ENCODE data around the gene TMEM50B.
A peak's percentile ranks its signal among the peaks of the same experiment; 100 is the strongest.
"Not testable (repeated sequence)": the region's sequence is repeated elsewhere in the genome, so short reads cannot be mapped to it uniquely, and the experiment has no call there.

Gene TMEM50B

DNA sequence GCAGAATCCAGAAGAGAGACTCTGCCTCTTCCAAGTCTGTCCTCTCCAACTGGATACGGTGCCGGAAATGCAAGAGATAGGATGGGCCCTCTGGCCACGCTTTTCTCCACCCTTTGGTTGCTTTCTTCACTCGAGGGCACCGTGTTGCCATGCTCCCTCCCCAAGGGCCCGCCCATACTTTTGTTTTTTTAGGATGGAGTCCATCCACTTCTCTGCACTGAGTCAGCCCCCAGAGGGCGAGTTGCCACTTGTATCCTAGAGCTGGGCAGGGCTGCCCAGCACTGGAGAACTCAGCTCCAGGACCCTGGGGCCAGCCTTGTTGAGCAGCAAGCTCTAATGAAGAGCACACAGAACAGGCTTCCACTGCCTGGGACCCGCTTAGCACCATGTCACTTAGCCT, 51.1 kb downstream of the TMEM50B start:
- no peak for DNase-seq (ENCODE audit: low spot score)

DNA sequence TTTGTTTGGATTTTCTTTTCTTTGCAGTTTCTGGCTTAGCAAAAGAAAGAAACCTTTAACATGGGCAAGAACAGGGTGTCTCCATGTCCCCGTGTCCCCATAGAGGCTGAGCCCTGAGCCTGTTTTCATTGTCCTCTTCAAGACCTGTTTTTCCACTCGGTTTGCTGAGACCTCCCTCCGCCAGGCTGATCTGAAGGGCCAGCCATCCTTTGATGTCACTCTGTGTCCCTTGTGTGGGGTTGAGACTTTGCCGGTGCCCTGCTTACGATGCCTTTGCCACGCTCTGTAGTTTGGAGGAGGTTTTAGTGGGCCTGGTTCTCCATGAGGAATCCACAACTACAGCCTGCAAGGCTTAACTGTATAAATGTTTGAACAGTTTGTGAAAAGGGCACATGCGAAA, 52.7 kb downstream of the TMEM50B start:
- no peak for DNase-seq (ENCODE audit: low spot score)

DNA sequence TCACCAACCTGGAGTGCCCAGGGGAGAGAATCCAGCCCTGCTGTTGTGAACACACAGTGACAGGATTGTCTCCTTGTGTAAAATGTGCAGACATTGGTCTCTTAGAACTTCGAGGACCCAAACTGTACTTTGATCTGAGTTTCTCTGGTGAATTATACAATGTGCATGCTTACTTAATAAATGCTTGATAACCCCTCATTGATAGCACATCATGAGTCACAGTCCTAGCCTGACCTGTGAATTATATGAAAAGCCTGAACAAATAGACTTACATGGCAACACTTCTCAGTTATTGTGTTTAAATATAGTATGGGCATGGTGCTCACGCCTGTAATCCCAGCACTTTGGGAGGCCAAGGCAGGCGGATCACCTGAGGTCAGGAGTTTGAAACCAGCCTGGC, 53.9 kb downstream of the TMEM50B start:
- no peak for DNase-seq (ENCODE audit: low spot score)

DNA sequence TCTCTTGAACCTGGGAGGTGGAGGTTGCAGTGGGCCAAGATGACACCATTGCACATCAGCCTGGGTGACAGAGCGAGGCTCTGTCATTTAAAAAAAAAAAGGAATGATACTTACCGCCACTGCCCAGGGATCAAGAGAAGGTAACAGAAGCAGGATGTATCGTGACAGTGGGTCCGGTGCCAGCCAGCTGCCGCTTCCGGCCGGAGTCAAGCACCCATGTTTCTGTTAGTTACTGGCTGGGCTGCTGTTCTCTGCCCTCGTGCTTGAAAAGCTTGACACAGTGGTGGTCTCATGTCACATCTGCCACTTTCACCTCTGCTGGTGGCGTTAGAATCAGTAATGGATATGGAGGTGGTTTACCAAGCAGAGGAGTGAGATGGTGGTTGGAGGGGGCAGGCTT, 55.6 kb downstream of the TMEM50B start:
- DNase-seq (ENCODE audit: low spot score): no peak

DNA sequence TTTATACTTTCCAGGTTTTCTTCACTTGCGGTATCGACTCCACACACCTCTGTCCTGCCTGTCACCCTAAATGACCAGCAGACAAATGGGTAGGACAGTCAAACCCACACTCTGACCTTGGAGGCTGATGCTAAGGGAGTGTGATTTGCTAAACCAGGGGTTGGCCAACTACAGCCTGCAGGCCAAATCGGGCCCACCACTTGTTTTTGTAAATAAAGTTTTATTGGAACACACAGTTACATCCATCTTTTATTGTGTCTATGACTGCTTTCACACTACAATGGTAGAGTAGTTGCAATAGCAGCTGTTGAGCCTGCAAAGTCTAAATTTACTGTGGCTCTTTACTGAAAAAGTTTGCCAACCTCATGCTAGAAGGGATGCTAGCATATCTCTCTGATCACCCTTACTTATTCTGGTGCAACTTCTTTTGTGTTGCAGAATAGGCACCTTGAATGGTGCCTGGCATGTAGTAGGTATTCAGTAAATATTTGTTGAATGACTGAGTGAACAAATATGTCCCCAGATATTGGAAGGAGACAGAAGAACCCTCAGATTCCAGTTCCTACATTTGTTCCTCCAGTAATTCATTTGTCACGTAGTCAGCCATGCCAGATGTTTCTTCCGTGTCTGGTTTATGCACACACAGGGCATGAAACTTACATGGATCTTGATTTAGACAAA, 57.9 kb downstream of the TMEM50B start:
- no peak for DNase-seq (ENCODE audit: low spot score)

DNA sequence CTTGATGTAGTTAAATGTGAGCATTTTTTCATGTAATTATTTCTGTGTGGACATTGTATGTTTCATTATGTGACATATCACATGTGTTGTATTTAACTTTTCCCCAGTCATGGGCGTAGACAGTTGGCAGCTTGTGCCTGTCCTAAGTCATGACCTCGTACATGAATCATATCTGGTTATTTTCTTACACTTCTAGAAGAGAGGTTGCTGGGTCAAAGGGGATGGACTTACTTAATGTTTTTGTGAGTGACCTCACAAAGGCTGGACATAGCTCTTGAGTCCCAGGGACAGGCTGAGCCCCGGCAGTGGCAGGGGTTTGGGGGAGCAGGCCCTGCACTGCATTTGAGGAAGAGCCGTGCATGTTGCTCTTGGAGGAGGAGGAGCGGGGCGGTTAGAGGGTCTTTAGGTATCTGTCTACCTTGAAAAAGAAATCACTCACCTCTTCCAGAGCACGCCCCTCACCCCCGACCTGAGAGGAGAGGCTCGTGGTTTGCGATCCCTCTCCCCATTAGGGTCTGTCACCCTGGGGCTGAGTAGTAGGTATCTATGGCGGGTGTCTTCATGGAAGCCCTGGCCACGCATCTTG, 60.1 kb downstream of the TMEM50B start:
- no peak for DNase-seq (ENCODE audit: low spot score)

DNA sequence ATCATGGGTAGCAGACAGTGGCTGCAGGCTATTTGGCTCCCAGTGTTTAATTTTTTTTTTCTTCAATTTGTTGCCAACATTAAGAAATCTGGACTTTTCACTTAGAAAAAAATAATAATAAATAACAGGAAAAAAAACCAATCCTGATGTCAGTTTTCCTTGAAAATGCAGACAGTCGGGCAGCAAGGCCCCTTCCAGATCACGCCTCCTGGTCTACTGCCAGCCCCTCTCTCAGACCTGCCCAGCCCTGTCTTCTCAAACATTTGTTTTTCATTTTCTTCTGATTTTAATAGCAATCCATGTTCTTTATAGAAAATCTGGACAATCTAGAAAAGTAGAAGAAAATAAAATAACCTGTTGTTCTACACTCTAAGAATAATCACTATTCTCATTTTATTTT, 61.1 kb downstream of the TMEM50B start:
- DNase-seq (ENCODE audit: low spot score): no peak

DNA sequence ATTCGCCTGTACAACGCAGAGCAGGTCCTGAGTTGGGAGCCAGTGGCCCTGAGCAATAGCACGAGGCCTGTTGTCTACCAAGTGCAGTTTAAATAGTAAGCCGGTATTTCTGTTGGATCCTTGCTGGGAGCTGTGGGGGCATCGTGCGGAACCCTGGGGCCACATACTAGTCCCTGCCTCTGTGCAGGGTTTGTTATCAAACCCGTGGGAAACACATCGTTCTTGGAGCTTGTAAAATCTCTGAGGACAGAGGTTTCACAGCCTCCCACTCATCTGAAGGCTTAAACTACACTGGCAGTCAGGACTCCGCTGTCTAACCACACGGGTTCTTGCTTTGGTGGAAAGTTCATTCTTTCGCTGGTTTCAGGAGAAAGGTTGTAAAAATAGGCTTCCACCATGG, 64.8 kb downstream of the TMEM50B start:
- DNase-seq (ENCODE audit: low spot score): no peak

DNA sequence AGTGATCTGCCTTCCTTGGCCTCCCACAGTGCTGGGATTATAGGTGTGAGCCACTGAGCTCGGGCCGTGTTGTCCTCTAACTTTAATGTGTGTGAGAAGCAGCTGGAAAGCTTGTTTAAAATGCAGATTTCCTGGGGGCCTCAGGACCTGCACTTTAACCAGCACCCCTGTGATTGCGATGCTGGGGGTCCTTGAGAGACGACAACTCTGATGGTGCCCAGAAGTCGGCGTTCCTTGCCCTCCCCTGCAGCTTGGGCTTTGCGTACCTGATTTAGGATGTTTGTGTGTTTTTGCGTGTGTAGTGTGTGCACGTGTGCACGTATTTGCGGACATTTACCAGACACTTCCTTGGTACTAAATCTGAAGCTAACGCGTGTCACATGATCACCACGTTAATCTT, 65.7 kb downstream of the TMEM50B start:
- DNase-seq (ENCODE audit: low spot score): no peak

DNA sequence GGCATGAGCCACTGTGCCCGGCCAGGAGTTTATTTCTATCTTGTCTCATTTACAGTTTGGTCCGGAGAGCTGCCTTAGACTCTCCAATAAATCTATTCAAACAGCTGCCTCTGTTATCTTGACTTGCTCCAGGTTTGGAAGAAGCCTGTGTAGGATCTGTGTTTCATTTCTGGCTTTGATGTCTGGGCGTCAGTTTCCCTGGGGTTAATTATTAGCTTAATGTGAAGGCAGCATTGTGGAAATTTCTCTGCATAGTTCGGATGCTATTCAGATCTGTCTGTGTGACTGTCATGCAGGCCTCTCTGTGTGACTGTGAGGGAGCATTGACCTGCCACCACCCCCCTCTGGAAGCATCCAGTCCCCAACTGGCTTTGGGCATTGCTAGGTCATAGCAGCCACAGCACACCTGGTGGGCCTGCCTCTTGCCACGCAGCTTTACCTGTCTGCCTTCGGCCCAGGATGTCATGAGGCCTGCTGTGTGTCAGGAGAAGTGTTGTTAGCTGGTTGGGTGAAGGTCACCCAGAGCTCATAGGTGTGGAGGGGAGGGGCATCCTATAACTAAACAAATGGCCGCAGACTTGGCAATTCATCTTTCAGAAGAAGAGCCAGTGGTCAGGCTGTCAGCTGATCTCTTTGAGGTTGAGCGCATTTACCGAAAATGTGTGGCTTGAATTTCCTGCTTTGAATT, 66.8 kb downstream of the TMEM50B start:
- DNase-seq (ENCODE audit: low spot score): no peak

DNA sequence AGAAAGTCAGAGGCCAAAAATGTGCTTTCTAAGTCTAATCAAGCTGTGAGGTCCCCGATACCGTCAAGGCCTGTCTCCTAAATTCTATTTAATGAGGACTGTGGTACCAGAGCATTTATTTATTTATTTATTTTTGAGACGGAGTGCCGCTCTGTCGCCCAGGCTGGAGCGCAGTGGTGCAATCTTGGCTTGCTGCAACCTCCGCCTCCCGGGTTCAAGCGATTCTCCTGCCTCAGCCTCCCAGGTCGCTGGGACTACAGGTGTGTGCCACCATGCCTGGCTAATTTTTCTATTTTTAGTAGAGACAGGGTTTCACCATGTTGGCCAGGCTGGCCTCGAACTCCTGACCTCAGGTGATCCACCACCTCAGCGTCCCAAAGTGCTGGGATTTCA, 67.3 kb downstream of the TMEM50B start:
- DNase-seq (ENCODE audit: low spot score): not testable (repeated sequence)

DNA sequence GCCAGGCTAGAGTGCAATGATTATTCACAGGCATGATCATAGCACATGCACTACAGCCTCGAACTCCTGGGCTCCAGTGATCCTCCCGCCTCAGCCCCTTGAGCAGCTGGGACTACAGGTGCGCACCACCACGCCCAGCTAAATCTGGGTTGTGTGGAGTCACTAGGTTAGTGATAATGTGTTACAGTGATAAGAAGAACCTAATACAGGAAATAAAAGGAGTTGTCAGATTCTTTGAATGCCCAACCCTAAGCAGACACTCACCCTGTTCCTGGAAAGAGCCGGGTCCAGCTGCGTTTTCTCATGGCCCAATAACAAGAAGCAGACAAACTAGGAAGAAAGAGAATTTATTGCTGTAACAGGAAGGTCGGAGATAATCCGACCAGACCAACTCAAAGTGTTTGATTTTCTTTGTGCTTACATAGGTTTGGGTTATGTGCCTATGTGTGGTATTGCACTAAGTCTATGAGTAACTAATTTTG, 67.8 kb downstream of the TMEM50B start:
- DNase-seq (ENCODE audit: low spot score): no peak

DNA sequence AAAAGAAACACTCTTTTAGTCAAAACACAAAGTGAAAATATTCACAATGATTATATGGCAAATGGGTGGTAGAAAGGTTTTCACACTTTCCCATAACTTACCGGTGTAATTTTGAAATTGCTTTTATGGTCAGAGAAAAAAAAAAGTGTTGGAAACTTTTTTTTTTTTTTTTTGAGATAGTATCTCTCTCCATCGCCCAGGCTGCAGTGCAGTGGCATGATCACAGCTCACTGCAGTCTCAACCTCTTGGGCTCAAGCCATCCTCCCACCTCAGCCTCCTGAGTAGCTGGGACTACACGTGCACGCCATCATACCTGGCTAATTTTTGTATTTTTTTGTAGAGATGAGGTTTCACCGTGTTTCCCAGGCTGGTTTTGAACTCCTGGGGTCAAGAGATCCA, 73.3 kb downstream of the TMEM50B start:
- no peak for DNase-seq (ENCODE audit: low spot score)

DNA sequence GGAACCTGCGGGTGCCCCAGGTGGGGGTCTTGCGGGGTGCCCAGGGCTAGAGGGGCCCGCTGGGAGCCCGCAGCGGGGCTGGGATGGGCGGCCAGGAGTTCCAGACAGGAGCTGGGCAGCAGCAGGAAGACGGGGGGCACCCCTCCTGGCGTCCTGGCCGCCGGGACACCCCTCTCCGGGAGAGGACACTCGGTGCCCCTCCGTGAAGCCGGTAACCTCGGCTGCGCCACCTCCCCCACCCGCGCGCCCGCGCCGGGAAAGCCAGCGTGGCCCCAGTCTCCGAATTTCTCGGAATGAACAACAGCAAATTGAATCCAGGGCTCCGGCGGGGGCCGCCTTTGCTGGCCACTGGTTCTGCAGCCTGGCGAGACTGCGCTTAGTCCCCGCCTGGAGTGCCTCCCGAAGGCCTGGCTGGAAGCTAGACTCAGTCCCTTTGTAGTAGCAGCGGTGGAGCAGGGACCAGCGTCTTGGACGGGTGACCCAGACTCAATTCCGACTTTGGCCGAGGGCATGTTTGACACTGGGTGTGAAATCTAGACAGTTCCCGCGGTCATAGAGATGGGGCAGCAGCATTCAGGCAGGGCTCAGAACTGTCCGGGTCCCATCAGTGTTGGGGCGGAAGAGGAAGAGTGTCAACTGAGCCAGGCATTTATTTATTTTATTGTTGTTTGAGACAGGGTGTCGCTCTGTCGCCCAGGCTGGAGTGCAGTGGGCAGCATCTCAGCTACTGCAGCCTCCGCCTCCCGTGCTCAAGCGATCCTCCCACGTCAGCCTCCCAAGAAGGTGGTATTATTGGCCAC, 75.8 kb downstream of the TMEM50B start:
- DNase-seq (ENCODE audit: low spot score): no peak

DNA sequence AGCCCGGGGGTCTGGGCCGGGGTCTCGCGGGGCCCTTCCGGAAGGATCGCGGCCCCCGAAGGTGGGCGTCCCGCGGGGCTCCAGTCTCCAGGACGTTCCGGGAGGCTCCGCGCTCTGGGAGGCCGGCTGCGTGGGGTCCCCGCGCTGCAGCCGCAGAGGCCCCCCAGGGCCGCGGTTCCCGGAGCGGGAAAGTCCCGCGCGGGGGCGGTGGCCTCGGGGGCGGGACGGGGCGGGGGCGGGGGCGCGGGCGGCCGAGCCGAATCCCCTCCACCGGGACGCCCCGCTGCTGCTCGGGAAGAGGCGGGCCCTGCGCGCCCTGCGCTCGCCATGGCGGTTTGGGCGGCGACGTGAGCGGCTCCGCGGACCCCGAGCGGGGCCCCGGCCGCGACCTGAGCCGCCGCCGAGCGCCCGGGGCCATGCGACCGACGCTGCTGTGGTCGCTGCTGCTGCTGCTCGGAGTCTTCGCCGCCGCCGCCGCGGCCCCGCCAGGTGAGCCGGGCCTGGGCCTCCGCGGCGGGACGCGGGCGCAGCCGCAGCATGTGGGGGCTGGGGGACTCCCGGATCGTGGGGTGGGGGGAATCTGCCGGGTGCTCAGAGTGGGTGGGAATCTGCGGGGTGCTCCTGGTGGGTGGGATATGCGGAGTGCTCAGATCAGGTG, 76.5 kb downstream of the TMEM50B start, which contains the start of gene IFNGR2:
Gene IFNGR2 (plus strand): TSS at position 286 of the 658 bp plus-strand sequence. CDS start 131 bp downstream, at position 417.
- DNase-seq (ENCODE audit: low spot score): peak; percentile 38

DNA sequence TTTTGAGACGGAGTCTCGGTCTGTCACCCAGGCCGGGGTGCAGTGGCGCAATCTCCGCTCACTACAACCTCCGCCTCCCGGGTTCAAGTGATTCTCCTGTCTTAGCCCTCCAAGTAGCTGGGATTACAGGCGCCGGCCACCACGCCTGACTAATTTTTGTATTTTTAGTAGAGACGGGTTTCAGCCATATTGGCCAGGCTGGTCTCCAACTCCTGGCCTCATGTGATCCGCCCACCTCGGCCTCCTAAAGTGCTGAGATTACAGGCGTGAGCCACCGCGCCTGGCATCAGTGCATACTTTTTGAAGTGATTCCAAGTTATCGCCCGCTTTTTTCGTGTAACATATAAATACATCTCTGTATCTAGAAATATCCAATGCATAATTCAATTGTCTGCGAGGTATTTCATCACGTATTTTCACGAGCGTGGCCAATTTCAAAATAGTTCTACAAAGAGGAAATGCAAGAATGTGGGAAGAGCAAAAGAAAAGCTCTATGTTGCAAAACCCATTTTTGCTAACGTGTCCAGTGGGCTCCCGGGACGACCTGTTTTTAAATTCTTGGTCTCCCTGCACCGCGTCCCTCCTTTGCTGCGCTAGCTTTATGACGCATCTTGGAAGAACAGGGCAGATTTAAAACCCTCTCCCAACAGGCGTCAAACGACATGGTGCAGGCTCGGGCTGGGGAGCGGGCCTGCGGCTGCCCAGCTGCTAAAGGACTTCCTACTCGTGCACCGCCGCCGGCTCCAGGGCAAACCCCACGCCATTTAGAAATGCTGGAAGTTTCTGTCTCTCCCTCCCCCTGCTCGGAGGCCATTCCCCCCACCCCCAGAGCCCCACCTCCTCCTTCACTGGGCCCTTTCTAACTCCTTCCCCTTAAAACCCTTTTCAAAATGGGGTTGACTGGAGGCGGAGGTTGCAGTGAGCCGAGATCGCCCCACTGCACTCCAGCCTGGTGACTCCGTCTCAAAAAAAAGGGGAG, 77.5 kb downstream of the TMEM50B start:
- DNase-seq (ENCODE audit: low spot score): peak; percentile 29

DNA sequence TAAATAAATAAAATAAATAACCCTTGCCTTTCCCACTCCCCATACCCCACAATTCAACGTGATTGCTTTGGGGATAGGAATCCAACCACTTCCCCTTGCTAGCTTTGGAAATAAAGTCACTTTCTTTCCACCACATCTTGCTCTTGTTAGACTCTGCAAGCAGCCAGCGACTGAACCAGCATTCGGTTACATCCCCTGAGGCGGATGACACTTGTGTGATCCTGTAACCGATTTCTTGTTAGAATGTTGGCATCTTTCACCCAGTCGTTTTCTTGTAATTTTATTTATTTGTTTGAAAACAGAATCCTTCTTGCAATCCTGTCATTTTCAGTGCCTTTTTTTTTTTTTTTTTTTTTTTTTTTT, 78.2 kb downstream of the TMEM50B start:
- DNase-seq (ENCODE audit: low spot score): no peak
